PC-3 (cell line): Measurements from ENCODE around the gene FOSB. TPM values are rescaled to one million over a fixed set of nuclear protein-coding genes. Genes with fewer than 3 reads are reported as not detected.

Experiments used
- ATAC-seq: fragments of 200-7000 bp; cut with Tn5 transposase; 2 replicates; pipeline ENCODE4 v1.9.1; 2020; ENCODE audit warnings: mild to moderate bottlenecking, moderate library complexity
- BruUV-seq: library from RNA; stranded (reverse); fragments of 400-500 nt; replicated peaks from 2 replicates; lab custom pipeline; 2021; lab: Mats Ljungman, UMichigan
- CTCF ChIA-PET: fragments of 300-600 bp; sonication (Branson Sonifier 250); formaldehyde crosslinking; loops from one replicate; lab custom pipeline; 2022; ENCODE audit warnings: antibody characterized with exemption; lab: Charles Lee
- POLR2A ChIA-PET: fragments of 300-600 bp; sonication (Branson Sonifier 250); formaldehyde crosslinking; loops from one replicate; lab custom pipeline; 2022; ENCODE audit warnings: antibody characterized with exemption; ENCODE audit not compliant: unreplicated experiment; lab: Charles Lee
- DNase-seq: peaks from one replicate; pipeline ENCODE4 v3.0.0-alpha.2; 2015
- H2AFZ ChIP-seq: fragments of 300-600 bp; sonication (generic); 2 replicates; pipeline ENCODE4 v1.6.0; 2016; ENCODE audit warnings: antibody characterized with exemption, low read length
- H3F3A ChIP-seq: fragments of 300-600 bp; sonication (generic); one replicate; pipeline ENCODE4 v1.6.0; 2017; ENCODE audit warnings: antibody characterized with exemption, low read length, control low read depth, mild to moderate bottlenecking; ENCODE audit not compliant: unreplicated experiment
- H3K27ac ChIP-seq: fragments of 300-600 bp; sonication (generic); 2 replicates; pipeline ENCODE4 v1.5.1; 2016; ENCODE audit warnings: mild to moderate bottlenecking, low read length
- H3K27me3 ChIP-seq: fragments of 300-600 bp; sonication (generic); 2 replicates; pipeline ENCODE4 v1.6.1; 2016; ENCODE audit warnings: low read length, mixed read lengths
- H3K36me3 ChIP-seq: fragments of 300-600 bp; sonication (generic); 2 replicates; pipeline ENCODE4 v1.6.1; 2016; ENCODE audit warnings: low read depth, mixed run types, low read length, mixed read lengths
- H3K4me1 ChIP-seq: fragments of 300-600 bp; sonication (generic); 2 replicates; pipeline ENCODE4 v1.5.1; 2016; ENCODE audit warnings: low read length; ENCODE audit not compliant: insufficient read depth
- H3K4me2 ChIP-seq: fragments of 300-600 bp; sonication (generic); 2 replicates; pipeline ENCODE4 v1.6.0; 2016; ENCODE audit warnings: low read length
- H3K4me3 ChIP-seq: fragments of 300-600 bp; sonication (generic); 2 replicates; pipeline ENCODE4 v1.5.1; 2016; ENCODE audit warnings: mild to moderate bottlenecking, low read length, mixed read lengths
- H3K79me2 ChIP-seq: fragments of 300-600 bp; sonication (generic); 2 replicates; pipeline ENCODE4 v1.6.1; 2017; ENCODE audit warnings: low read length, mixed read lengths
- H3K9ac ChIP-seq: fragments of 300-600 bp; sonication (generic); 2 replicates; pipeline ENCODE4 v1.6.0; 2016; ENCODE audit warnings: mild to moderate bottlenecking, low read length
- H3K9me2 ChIP-seq: fragments of 300-600 bp; sonication (generic); replicated peaks from 2 replicates; pipeline ENCODE4 v1.6.1; 2016; ENCODE audit warnings: mixed run types, low read length, mixed read lengths
- H3K9me3 ChIP-seq: fragments of 300-600 bp; sonication (generic); 2 replicates; pipeline ENCODE4 v1.6.1; 2016; ENCODE audit warnings: low read length, mixed read lengths
- H4K20me1 ChIP-seq: fragments of 300-600 bp; sonication (generic); 2 replicates; pipeline ENCODE4 v1.6.1; 2016; ENCODE audit warnings: low read length, mixed read lengths
- CTCF ChIP-seq: fragments of 300-600 bp; sonication (generic); conservative IDR thresholded peaks from 2 replicates; pipeline ENCODE4 v1.5.1; 2017; ENCODE audit warnings: antibody characterized with exemption, low read depth, mild to moderate bottlenecking, low read length
- EZH2 ChIP-seq: fragments of 300-600 bp; sonication (generic); IDR thresholded peaks from one replicate; pipeline ENCODE4 v1.6.1; 2017; ENCODE audit warnings: antibody characterized with exemption, mild to moderate bottlenecking, low read length; ENCODE audit not compliant: unreplicated experiment
- EZH2phosphoT487 ChIP-seq: fragments of 300-600 bp; sonication (generic); IDR thresholded peaks from 2 replicates; pipeline ENCODE4 v1.6.1; 2018; ENCODE audit warnings: mild to moderate bottlenecking, antibody characterized with exemption, low read length, borderline replicate concordance
- intact Hi-C: fragments of 100-400 bp; cut with micrococcal nuclease; formaldehyde crosslinking; loops from 2 replicates; pipeline ENCODE4 v1.9.0; 2023
- total RNA-seq: library from RNA; depleted of rRNA; stranded (reverse); fragments of >200 nt; gene quantifications from 2 replicates; pipeline ENCODE4 v1.2.3, GENCODE V29; 2014

The FOSB gene
- total RNA-seq, 1 experiment from 2014 or later = 35.8 TPM

- Histone ChIP-seq H3K4me2 (peak overlapping the region; percentile 92), H3K27ac (no peak overlapping the region), H2AFZ (peak overlapping the region; percentile 72), H3K4me1 (peaks cover 7% of the 10 kb centered on the region; the same call in 1 of the 2 replicates), H3K9me2 (no peaks in the 10 kb centered on the region), H3K79me2 (no peaks in the 10 kb centered on the region), H3K27me3 (no peaks in the 10 kb centered on the region), H3K4me3 (peak overlapping the region; percentile 75), H3F3A (no peaks in the 10 kb centered on the region), H3K9me3 (no peaks in the 10 kb centered on the region), H3K36me3 (no peaks in the 10 kb centered on the region), H4K20me1 (no peaks in the 10 kb centered on the region), H3K9ac (no peak overlapping the region; the same call in 1 of the 2 replicates)
- ChIA-PET CTCF (no interaction called here), POLR2A (no interaction called here)
- intact Hi-C loops = loop anchor here (10.0 kb wide), 1 partner anchor 148 kb away; no protein-coding TSS in a partner anchor
- BruUV-seq = no TSS peak
- DNase-seq = peak; percentile 18
- no peak for TF ChIP-seq CTCF
- TF ChIP-seq EZH2phosphoT487 = no peak
- TF ChIP-seq EZH2 = no peak
- ATAC-seq = peak; percentile 8; the same call in 1 of the 2 replicates
Observed at GRCh38 chr19:45496349-45496953, 28.7 kb downstream of the FOSB start.

GRCh38 chr19:45497791-45498190 is 30.0 kb downstream of the FOSB start:
- H3K9ac ChIP-seq = no peak overlapping the region
- H3K27ac ChIP-seq = no peak overlapping the region
- H4K20me1 ChIP-seq = no peaks in the 10 kb centered on the region
- H3K9me3 ChIP-seq = no peaks in the 10 kb centered on the region
- H3K27me3 ChIP-seq = no peaks in the 10 kb centered on the region
- TF ChIP-seq EZH2 = no peak
- TF ChIP-seq EZH2phosphoT487 = no peak
- no peak for TF ChIP-seq CTCF
- no peaks in the 10 kb centered on the region for H3K79me2 ChIP-seq
- peaks cover 7% of the 10 kb centered on the region; the same call in 1 of the 2 replicates for H3K4me1 ChIP-seq
- peak overlapping the region; percentile 42; the same call in 1 of the 2 replicates for H3K4me3 ChIP-seq
- DNase-seq (no peak), ATAC-seq (no peak)
- no peaks in the 10 kb centered on the region for H3K9me2 ChIP-seq
- no peaks in the 10 kb centered on the region for H3K36me3 ChIP-seq
- no TSS peak for BruUV-seq
- intact Hi-C loops = loop anchor here (10.0 kb wide), 1 partner anchor 147 kb away; no protein-coding TSS in a partner anchor
- CTCF ChIA-PET = no interaction called here
- peak overlapping the region; percentile 62; the same call in 1 of the 2 replicates for H3K4me2 ChIP-seq
- no peak overlapping the region for H2AFZ ChIP-seq
- POLR2A ChIA-PET = no interaction called here
- H3F3A ChIP-seq = no peaks in the 10 kb centered on the region
